Measurements from ENCODE around the gene NBEA. TPM values are rescaled to one million over a fixed set of nuclear protein-coding genes. Genes with fewer than 3 reads are reported as not detected.

NBEA gene
- total RNA-seq, 2 experiments from 2014 or later: 3.5 to 3.8 TPM

GRCh38 chr13:35648201-35648600, 706.1 kb downstream of the NBEA start:
- no peak overlapping the region for H3K27ac Mint-ChIP-seq
- no peaks in the 10 kb centered on the region for H3K27me3 Mint-ChIP-seq
- H3K36me3 Mint-ChIP-seq (ENCODE audit: low read depth): peaks cover 10% of the 10 kb centered on the region
- H3K4me1 ChIP-seq (ENCODE audit: insufficient read depth, low read length): no peaks in the 10 kb centered on the region
- H3K36me3 ChIP-seq (ENCODE audit: insufficient read depth, low read length): no peaks in the 10 kb centered on the region
- no peak for DNase-seq
- no peaks in the 10 kb centered on the region for H3K4me1 Mint-ChIP-seq (ENCODE audit: low read depth)
- intact Hi-C loops (cut with DNase I, micrococcal nuclease): no loop called here
- H3K4me3 ChIP-seq (ENCODE audit: low read length): no peak overlapping the region
- ChIA-PET POLR2A (no interaction called here), CTCF (no interaction called here)
- no peak for ATAC-seq (ENCODE audit: poor library complexity)
- H3K9me3 Mint-ChIP-seq: no peaks in the 10 kb centered on the region
- H3K27me3 ChIP-seq (ENCODE audit: control insufficient read depth in 1 of 2, insufficient read depth in 2 of 2, low read length in 2 of 2): no peaks in the 10 kb centered on the region
- TF ChIP-seq CTCF (IDR thresholded peaks at IDR 0.05): no peak
- H3K9me3 ChIP-seq (ENCODE audit: control insufficient read depth in 1 of 2, insufficient read depth in 1 of 2, low read length in 2 of 2): peaks cover 0 to 4% of the 10 kb centered on the region in 2 experiments
- H3K4me3 Mint-ChIP-seq: no peak overlapping the region
- H3K27ac ChIP-seq (ENCODE audit: low read depth in 1 of 2, low read length in 2 of 2): no peak overlapping the region

GRCh38 chr13:35649162-35649561, 707.1 kb downstream of the NBEA start:
- Histone ChIP-seq H3K36me3 (ENCODE audit: insufficient read depth, low read length) (no peaks in the 10 kb centered on the region), H3K4me1 (ENCODE audit: insufficient read depth, low read length) (no peaks in the 10 kb centered on the region), H3K27me3 (ENCODE audit: control insufficient read depth in 1 of 2, insufficient read depth in 2 of 2, low read length in 2 of 2) (no peaks in the 10 kb centered on the region), H3K4me3 (ENCODE audit: low read length) (no peak overlapping the region), H3K9me3 (ENCODE audit: control insufficient read depth in 1 of 2, insufficient read depth in 1 of 2, low read length in 2 of 2) (peaks cover 0 to 4% of the 10 kb centered on the region in 2 experiments), H3K27ac (ENCODE audit: low read depth in 1 of 2, low read length in 2 of 2) (no peak overlapping the region)
- ChIA-PET CTCF (no interaction called here), POLR2A (no interaction called here)
- intact Hi-C loops (cut with DNase I, micrococcal nuclease): no loop called here
- Mint-ChIP-seq H3K27ac (no peak overlapping the region), H3K9me3 (no peaks in the 10 kb centered on the region), H3K4me3 (no peak overlapping the region), H3K27me3 (no peaks in the 10 kb centered on the region), H3K4me1 (ENCODE audit: low read depth) (no peaks in the 10 kb centered on the region), H3K36me3 (ENCODE audit: low read depth) (peaks cover 10% of the 10 kb centered on the region)
- no peak for TF ChIP-seq CTCF (IDR thresholded peaks at IDR 0.05)
- no peak for ATAC-seq (ENCODE audit: poor library complexity)
- DNase-seq: no peak

GRCh38 chr13:35659796-35660195, 717.7 kb downstream of the NBEA start:
- ATAC-seq (ENCODE audit: poor library complexity): no peak
- H3K4me3 ChIP-seq (ENCODE audit: low read length): no peak overlapping the region
- no peaks in the 10 kb centered on the region for H3K27me3 Mint-ChIP-seq
- DNase-seq: no peak
- H3K36me3 ChIP-seq (ENCODE audit: insufficient read depth, low read length): no peaks in the 10 kb centered on the region
- ChIA-PET CTCF (no interaction called here), POLR2A (no interaction called here)
- no peak for TF ChIP-seq CTCF (IDR thresholded peaks at IDR 0.05)
- no peaks in the 10 kb centered on the region for H3K9me3 ChIP-seq (ENCODE audit: control insufficient read depth in 1 of 2, insufficient read depth in 1 of 2, low read length in 2 of 2)
- intact Hi-C loops (cut with DNase I, micrococcal nuclease): no loop called here
- H3K27ac Mint-ChIP-seq: no peak overlapping the region
- no peaks in the 10 kb centered on the region for H3K4me1 Mint-ChIP-seq (ENCODE audit: low read depth)
- H3K36me3 Mint-ChIP-seq (ENCODE audit: low read depth): peaks cover 10% of the 10 kb centered on the region
- no peaks in the 10 kb centered on the region for H3K4me1 ChIP-seq (ENCODE audit: insufficient read depth, low read length)
- H3K27ac ChIP-seq (ENCODE audit: low read depth in 1 of 2, low read length in 2 of 2): no peak overlapping the region
- no peak overlapping the region for H3K4me3 Mint-ChIP-seq
- no peaks in the 10 kb centered on the region for H3K27me3 ChIP-seq (ENCODE audit: control insufficient read depth in 1 of 2, insufficient read depth in 2 of 2, low read length in 2 of 2)
- H3K9me3 Mint-ChIP-seq: no peaks in the 10 kb centered on the region

Data from CD4-positive, alpha-beta T cell (primary cell).